Measurements from ENCODE around the gene OTUD7B.

Gene OTUD7B

DNA sequence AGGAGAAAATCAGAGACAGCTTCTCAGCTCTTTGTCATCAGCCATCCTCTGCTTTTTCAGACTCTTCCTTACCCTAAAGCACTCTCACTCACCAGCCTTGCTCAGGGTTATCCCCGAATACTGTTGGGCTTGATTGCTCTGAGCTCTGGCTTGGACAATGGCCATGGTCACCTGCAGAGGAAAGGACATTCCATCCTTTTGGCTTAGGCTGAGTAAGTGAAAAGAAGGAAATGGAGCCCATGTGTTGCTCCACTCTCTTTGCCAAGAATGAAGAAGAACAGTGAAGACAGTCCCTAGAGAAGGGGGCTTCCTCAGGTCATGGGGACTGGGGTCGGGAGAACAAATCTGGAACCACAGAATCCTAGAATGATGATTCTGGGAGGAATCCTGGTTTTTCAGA, 76.2 kb downstream of the OTUD7B start:
- H3K27ac ChIP-seq = peak overlapping the region in 1 of 2 donors; percentile 90
- H3K9me3 ChIP-seq = no peaks in the 10 kb centered on the region
- peaks cover 9 to 48% (median 34%) of the 10 kb centered on the region in 3 donors for H3K36me3 ChIP-seq
- DNase-seq = no peak
- no peaks in the 10 kb centered on the region for H3K27me3 ChIP-seq
- no peak overlapping the region for H3K4me3 ChIP-seq
- intact Hi-C loops (cut with DNase I; ENCODE audit: low total_unique reads) = no loop called here
- peaks cover 0 to 37% (median 28%) of the 10 kb centered on the region in 4 donors for H3K4me1 ChIP-seq
- TF ChIP-seq, protein P1, sequence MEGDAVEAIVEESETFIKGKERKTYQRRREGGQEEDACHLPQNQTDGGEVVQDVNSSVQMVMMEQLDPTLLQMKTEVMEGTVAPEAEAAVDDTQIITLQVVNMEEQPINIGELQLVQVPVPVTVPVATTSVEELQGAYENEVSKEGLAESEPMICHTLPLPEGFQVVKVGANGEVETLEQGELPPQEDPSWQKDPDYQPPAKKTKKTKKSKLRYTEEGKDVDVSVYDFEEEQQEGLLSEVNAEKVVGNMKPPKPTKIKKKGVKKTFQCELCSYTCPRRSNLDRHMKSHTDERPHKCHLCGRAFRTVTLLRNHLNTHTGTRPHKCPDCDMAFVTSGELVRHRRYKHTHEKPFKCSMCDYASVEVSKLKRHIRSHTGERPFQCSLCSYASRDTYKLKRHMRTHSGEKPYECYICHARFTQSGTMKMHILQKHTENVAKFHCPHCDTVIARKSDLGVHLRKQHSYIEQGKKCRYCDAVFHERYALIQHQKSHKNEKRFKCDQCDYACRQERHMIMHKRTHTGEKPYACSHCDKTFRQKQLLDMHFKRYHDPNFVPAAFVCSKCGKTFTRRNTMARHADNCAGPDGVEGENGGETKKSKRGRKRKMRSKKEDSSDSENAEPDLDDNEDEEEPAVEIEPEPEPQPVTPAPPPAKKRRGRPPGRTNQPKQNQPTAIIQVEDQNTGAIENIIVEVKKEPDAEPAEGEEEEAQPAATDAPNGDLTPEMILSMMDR (IDR thresholded peaks at IDR 0.05) = no peak

DNA sequence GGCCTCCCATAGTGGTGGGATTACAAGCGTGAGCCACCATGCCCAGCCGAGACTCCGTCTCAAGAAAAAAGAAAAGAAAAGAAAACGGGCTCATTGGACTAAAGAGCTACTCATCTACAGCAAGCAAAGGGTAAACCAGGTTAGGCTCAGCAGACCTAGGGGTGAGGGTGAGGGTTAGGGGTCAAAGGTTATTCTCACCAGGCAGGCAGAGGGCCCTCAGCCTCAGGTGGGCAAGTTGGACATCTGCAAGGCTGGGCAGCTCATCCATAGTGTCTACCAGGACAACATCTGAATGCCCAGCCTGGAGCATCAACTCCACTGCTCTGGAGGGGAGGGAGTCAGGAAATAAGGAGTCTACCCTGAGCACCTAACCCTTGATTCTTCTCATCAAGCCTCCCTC, 77.3 kb downstream of the OTUD7B start:
- intact Hi-C loops (cut with DNase I; ENCODE audit: low total_unique reads) = no loop called here
- H3K27ac ChIP-seq = peak overlapping the region in 1 of 2 donors; percentile 9

DNA sequence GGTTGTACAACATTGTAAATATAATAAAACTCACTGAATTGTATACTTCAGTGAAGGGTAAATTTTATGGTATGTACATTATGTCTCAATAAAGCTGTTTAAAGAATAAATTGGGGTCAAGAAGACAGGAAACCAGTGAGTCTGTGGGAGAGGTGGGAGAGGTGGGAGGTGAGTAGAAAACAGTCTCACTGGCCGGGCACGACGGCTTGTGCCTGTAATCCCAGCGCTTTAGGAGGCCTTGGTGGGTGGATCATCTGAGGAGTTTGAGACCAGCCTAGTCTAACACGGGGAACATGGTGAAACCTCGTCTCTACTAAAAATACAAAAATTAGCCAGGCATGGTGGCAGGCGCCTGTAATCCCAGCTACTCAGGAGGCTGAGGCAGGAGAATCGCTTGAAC, 78.1 kb downstream of the OTUD7B start:
- intact Hi-C loops (cut with DNase I; ENCODE audit: low total_unique reads) = no loop called here
- Histone ChIP-seq H3K9me3 (no peaks in the 10 kb centered on the region), H3K27ac (no peak overlapping the region), H3K36me3 (peaks cover 9 to 51% (median 34%) of the 10 kb centered on the region in 3 donors), H3K4me3 (no peak overlapping the region), H3K4me1 (peaks cover 0 to 33% (median 21%) of the 10 kb centered on the region in 4 donors), H3K27me3 (no peaks in the 10 kb centered on the region)
- TF ChIP-seq, protein P1 (IDR thresholded peaks at IDR 0.05) = no peak
- DNase-seq = no peak

More for the DNA sequence above, 77.3 kb downstream of the OTUD7B start:
- no peaks in the 10 kb centered on the region for H3K27me3 ChIP-seq
- H3K4me3 ChIP-seq = no peak overlapping the region
- no peaks in the 10 kb centered on the region for H3K9me3 ChIP-seq
- peaks cover 0 to 39% (median 29%) of the 10 kb centered on the region in 4 donors for H3K4me1 ChIP-seq
- peaks cover 9 to 51% (median 34%) of the 10 kb centered on the region in 3 donors for H3K36me3 ChIP-seq
- DNase-seq = no peak
- TF ChIP-seq, protein P1 (IDR thresholded peaks at IDR 0.05) = no peak

DNA sequence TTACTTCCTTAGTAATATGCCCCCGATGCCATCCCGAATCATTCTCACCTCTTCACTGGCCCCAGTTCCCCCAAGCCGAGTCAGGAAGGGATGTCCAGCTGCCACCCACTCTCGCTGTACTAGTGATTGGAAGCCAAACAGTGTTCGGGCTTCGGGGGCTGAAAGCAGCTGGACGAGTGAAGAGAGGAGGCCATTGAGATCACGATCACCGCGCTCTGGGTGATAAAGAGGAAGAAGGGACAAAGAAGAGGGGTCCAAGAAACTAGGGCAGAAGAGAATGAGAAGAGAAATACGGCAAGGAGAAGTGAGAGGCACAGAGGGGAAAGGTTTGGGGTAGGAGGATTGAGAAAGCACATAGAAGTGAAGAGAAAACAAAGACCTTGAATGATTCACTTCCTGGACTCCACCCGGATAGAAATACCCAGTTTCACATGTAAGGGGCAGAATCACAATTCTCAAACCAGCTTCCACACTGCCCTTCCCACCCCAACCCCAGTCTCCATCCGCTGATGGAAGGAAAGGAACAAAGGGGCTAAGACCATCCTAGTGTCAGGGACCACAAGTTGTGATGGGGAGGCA, 79.2 kb downstream of the OTUD7B start:
- Histone ChIP-seq H3K36me3 (peaks cover 13 to 55% (median 39%) of the 10 kb centered on the region in 3 donors), H3K9me3 (no peaks in the 10 kb centered on the region), H3K4me3 (no peak overlapping the region), H3K27ac (no peak overlapping the region), H3K4me1 (peaks cover 0 to 36% (median 25%) of the 10 kb centered on the region in 4 donors), H3K27me3 (no peaks in the 10 kb centered on the region)
- TF ChIP-seq, protein P1 (IDR thresholded peaks at IDR 0.05) = no peak
- intact Hi-C loops (cut with DNase I; ENCODE audit: low total_unique reads) = no loop called here
- DNase-seq = no peak

DNA sequence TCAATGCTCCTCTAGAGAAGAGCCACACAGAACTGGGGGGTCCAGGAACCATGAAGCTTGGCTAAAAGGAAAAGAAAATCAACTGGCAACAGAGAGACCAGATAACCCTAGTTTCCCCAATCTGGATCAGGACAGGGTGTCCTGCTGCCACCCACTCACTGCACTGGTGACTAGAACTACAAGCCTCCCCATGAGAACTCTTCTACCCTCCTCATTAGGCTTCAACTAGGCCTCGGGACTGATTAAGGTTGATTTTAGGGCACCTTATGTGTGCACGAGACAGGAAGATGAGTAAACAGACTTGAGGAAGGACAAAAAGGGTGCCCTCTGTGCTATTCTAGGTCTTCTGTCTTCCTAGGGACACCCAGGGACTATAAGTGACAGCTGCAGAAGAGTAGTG, 80.7 kb downstream of the OTUD7B start:
- Histone ChIP-seq H3K27me3 (no peaks in the 10 kb centered on the region), H3K9me3 (no peaks in the 10 kb centered on the region), H3K27ac (peak overlapping the region; percentile 88 to 89), H3K36me3 (peaks cover 27 to 70% (median 54%) of the 10 kb centered on the region in 3 donors), H3K4me3 (no peak overlapping the region), H3K4me1 (peaks cover 0 to 38% (median 28%) of the 10 kb centered on the region in 4 donors)
- DNase-seq = no peak
- TF ChIP-seq, protein P1 (IDR thresholded peaks at IDR 0.05) = no peak
- intact Hi-C loops (cut with DNase I; ENCODE audit: low total_unique reads) = loop anchor here (5.0 kb wide), 1 partner anchor 38 kb away; no protein-coding TSS in a partner anchor

Data from tibial artery (tissue), 4 donors.